K562 (cell line): ENCODE data around the gene XCL1. TPM values are rescaled to one million over a fixed set of nuclear protein-coding genes. Genes with fewer than 3 reads are reported as not detected.

ENCODE experiments used
- CEBPG ChIP-seq, 3 experiments: fragments of 200-800 bp in 1 of 3; sonication (Bioruptor generic) in 1 of 3; sonication (generic) in 1 of 3; formaldehyde crosslinking in 1 of 3; IDR thresholded peaks in 2 of 3; conservative IDR thresholded peaks in 1 of 3; 2 replicates each; pipeline versions ENCODE4 v1.6.1 to v1.8.0; 2016 to 2022; ENCODE audit warnings: missing compliant biosample characterization in 2 of 3, missing genetic modification characterization in 2 of 3, mild to moderate bottlenecking in 1 of 3, missing genetic modification reagents in 1 of 3
- ESRRA ChIP-seq: fragments of 450-650 bp; IDR thresholded peaks from 2 replicates; pipeline ENCODE4 v1.6.1; 2014; ENCODE audit warnings: low read depth, mild to moderate bottlenecking, moderate library complexity, borderline replicate concordance
- GTF2F1 ChIP-seq: IDR thresholded peaks from 2 replicates; pipeline ENCODE4 v1.6.1; 2011; ENCODE audit warnings: low read depth, low read length, improper control_type of control experiment
- HNRNPK ChIP-seq: fragments of 200-400 bp; formaldehyde crosslinking; IDR thresholded peaks from one replicate; pipeline ENCODE4 v1.6.1; 2018; ENCODE audit warnings: mild to moderate bottlenecking, low read depth, low read length; ENCODE audit not compliant: poor library complexity, severe bottlenecking
- JUN ChIP-seq, 2 experiments: sonication (generic) in 1 of 2; formaldehyde crosslinking in 1 of 2; IDR thresholded peaks; 2 replicates each; pipeline versions ENCODE4 v1.6.1 to v1.8.0; 2012 to 2022; ENCODE audit warnings: borderline replicate concordance in 2 of 2, mild to moderate bottlenecking in 2 of 2, improper control_type of control experiment in 1 of 2, low read depth in 1 of 2, low read length in 1 of 2, missing genetic modification reagents in 1 of 2
- KAT2B ChIP-seq: IDR thresholded peaks from one replicate; pipeline ENCODE4 v1.6.1; 2012; ENCODE audit warnings: low read depth, mild to moderate bottlenecking, control low read depth, inconsistent platforms, low read length, moderate library complexity
- MAFG ChIP-seq: fragments of 450-650 bp; conservative IDR thresholded peaks from 2 replicates; pipeline ENCODE4 v1.6.1; 2016; ENCODE audit warnings: missing genetic modification characterization, missing compliant biosample characterization
- NFE2 ChIP-seq: IDR thresholded peaks from 2 replicates; pipeline ENCODE4 v1.6.1; 2014; ENCODE audit warnings: antibody characterized with exemption, low read depth
- NFE2L1 ChIP-seq: fragments of 450-650 bp; IDR thresholded peaks from 2 replicates; pipeline ENCODE4 v1.6.1; 2016; ENCODE audit warnings: missing genetic modification characterization, low read depth, mild to moderate bottlenecking, missing compliant biosample characterization, moderate library complexity, borderline replicate concordance
- PTTG1 ChIP-seq: fragments of 450-650 bp; IDR thresholded peaks from 2 replicates; pipeline ENCODE4 v1.6.1; 2016; ENCODE audit warnings: low read depth, mild to moderate bottlenecking, missing genetic modification characterization, missing compliant biosample characterization
- ZC3H11A ChIP-seq: IDR thresholded peaks from 2 replicates; pipeline ENCODE4 v1.6.1; 2012; ENCODE audit warnings: low read depth, low read length, improper control_type of control experiment
- ZFP1 ChIP-seq: fragments of 450-650 bp; formaldehyde crosslinking; IDR thresholded peaks from 2 replicates; pipeline ENCODE4 v1.4.0; 2020; ENCODE audit warnings: mild to moderate bottlenecking, mixed read lengths
- ZNF212 ChIP-seq: fragments of 450-650 bp; formaldehyde crosslinking; IDR thresholded peaks from 2 replicates; pipeline ENCODE4 v1.4.0; 2020; ENCODE audit warnings: mild to moderate bottlenecking
- polyA plus RNA-seq, 8 experiments: library from polyadenylated mRNA; depleted of rRNA in 4 of 8; stranded (reverse) in 5 of 8; unstranded in 3 of 8; fragments of >200 nt; fragmentation: Nextera tagmentation in 2 of 8; fragmentation: Illumina TruSeq in 1 of 8; extraction: Ambion mirVana in 2 of 8; extraction: Trizol in 1 of 8; gene quantifications; 2 replicates each; pipeline versions ENCODE4 v1.2.1 to v1.2.3, GENCODE V29; 2011 to 2014; ENCODE audit warnings: inconsistent platforms in 1 of 8, missing spikeins in 1 of 8
- total RNA-seq, 7 experiments: library from RNA; depleted of rRNA in 6 of 7; stranded (reverse); fragments of >200 nt in 6 of 7; fragmentation: Illumina TruSeq in 2 of 7; extraction: Trizol in 2 of 7; gene quantifications; 2 replicates each; pipeline versions ENCODE4 v1.2.1 to v1.2.3, GENCODE V29; 2011 to 2021; ENCODE audit warnings: low replicate concordance in 1 of 7
- TF ChIP-seq, protein P1 (sequence below): sonication (generic); IDR thresholded peaks from 2 replicates; pipeline ENCODE4 v1.6.1; 2016
- TF ChIP-seq, protein P2 (sequence below): sonication (generic); formaldehyde crosslinking; IDR thresholded peaks from 2 replicates; pipeline ENCODE4 v1.8.0; 2022; ENCODE audit warnings: missing genetic modification reagents, mild to moderate bottlenecking, moderate library complexity, borderline replicate concordance
- TF ChIP-seq, protein P3 (sequence below), 2 experiments: fragments of 450-650 bp in 1 of 2; sonication (generic) in 1 of 2; formaldehyde crosslinking in 1 of 2; IDR thresholded peaks in 1 of 2; conservative IDR thresholded peaks in 1 of 2; 2 replicates each; pipeline versions ENCODE4 v1.6.1 to v1.8.1; 2016 to 2023; ENCODE audit warnings: mild to moderate bottlenecking in 2 of 2, moderate library complexity in 2 of 2, inconsistent platforms in 1 of 2, missing genetic modification reagents in 1 of 2
- TF ChIP-seq, protein P4 (sequence below): fragments of 250-450 bp; sonication (Bioruptor Pico); IDR thresholded peaks from 2 replicates; pipeline ENCODE4 v1.5.0; 2020; ENCODE audit warnings: mild to moderate bottlenecking

Gene XCL1
- total and polyA plus RNA-seq, 9 of the 15 experiments (the other 6 are each of a cell fraction or from before 2014, with no cell fraction given), result 0.06 to 0.09 (median 0.06) TPM; not detected in 6

DNA sequence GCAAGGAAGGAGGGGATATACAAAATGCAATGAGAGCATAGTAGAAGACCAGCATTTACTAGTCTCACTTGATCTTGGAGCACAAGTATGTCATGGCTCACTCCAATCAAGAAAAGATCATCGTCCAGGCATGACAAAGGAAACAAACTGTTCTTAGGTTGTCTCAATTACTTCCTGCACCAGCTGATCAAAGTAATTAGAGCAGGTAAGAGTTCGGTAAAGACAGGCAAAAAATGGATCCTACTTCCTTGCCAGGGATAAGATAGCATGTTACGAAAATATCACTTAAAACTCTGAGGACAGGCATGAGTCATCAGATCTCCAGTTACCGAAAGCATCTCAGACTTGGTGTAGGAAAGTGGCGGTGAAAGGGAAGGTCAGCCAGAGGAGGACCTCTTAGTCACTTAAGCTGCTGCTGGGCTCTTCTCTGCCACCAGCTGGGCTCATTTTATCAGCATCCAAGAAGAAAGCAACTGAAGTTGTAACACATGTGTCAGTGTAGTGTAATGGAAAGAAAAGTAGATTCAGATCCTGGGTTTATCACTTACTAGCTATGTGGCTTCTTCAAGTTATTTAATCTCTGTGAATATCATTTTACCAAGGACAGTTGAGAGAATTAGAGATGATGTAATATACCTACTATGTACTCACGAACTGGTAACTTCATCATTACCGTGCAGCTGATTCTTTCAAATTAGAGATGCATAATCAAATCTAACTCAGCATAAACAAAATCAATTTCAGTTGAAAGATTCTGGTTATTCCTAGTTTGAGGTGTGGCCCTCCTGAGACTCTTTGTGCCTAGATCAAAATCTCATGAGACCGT, 46.8 kb downstream of the XCL1 start (continued):
- peak; percentile 40; the same call in 1 of the 2 replicates for TF ChIP-seq NFE2L1 (tag)
- TF ChIP-seq, protein P1, sequence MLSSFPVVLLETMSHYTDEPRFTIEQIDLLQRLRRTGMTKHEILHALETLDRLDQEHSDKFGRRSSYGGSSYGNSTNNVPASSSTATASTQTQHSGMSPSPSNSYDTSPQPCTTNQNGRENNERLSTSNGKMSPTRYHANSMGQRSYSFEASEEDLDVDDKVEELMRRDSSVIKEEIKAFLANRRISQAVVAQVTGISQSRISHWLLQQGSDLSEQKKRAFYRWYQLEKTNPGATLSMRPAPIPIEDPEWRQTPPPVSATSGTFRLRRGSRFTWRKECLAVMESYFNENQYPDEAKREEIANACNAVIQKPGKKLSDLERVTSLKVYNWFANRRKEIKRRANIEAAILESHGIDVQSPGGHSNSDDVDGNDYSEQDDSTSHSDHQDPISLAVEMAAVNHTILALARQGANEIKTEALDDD, result 0 out of 2 replicates have a peak, but pooled peaks have one; percentile 29
- peak; percentile 83 for TF ChIP-seq ZFP1 (CRISPR knock-in tag)
- peak; percentile 70; the same call in 1 of the 2 replicates for TF ChIP-seq NFE2
- no peak for TF ChIP-seq GTF2F1
- TF ChIP-seq, protein P2, sequence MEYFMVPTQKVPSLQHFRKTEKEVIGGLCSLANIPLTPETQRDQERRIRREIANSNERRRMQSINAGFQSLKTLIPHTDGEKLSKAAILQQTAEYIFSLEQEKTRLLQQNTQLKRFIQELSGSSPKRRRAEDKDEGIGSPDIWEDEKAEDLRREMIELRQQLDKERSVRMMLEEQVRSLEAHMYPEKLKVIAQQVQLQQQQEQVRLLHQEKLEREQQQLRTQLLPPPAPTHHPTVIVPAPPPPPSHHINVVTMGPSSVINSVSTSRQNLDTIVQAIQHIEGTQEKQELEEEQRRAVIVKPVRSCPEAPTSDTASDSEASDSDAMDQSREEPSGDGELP (CRISPR knock-in tag), result peak; percentile 31; the same call in 1 of the 2 replicates
- TF ChIP-seq, protein P3, sequence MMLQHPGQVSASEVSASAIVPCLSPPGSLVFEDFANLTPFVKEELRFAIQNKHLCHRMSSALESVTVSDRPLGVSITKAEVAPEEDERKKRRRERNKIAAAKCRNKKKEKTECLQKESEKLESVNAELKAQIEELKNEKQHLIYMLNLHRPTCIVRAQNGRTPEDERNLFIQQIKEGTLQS (IDR thresholded peaks at IDR 0.05), result peak; percentile 89
- TF ChIP-seq, protein P3 (CRISPR knock-in tag; conservative IDR thresholded peaks at IDR 0.05), result no peak
- TF ChIP-seq PTTG1 (tag), result no peak
- peak; percentile 67 for TF ChIP-seq ESRRA
- TF ChIP-seq ZNF212 (CRISPR knock-in tag), result no peak
- no peak for TF ChIP-seq KAT2B
- TF ChIP-seq HNRNPK, result no peak
- no peak for TF ChIP-seq ZC3H11A
- TF ChIP-seq CEBPG (CRISPR knock-in tag; IDR thresholded peaks at IDR 0.05), result no peak
- TF ChIP-seq CEBPG (tag; conservative IDR thresholded peaks at IDR 0.05 in 1 of 2, IDR thresholded peaks at IDR 0.05 in 1 of 2), result peak; percentile 51 to 58; a peak in 1 of 4 replicates
- peak; percentile 42; the same call in 1 of the 2 replicates for TF ChIP-seq JUN (IDR thresholded peaks at IDR 0.05; ENCODE audit: borderline replicate concordance, low read depth, low read length)
- no peak for TF ChIP-seq JUN (CRISPR knock-in tag; IDR thresholded peaks at IDR 0.05; ENCODE audit: borderline replicate concordance)
- TF ChIP-seq, protein P4, sequence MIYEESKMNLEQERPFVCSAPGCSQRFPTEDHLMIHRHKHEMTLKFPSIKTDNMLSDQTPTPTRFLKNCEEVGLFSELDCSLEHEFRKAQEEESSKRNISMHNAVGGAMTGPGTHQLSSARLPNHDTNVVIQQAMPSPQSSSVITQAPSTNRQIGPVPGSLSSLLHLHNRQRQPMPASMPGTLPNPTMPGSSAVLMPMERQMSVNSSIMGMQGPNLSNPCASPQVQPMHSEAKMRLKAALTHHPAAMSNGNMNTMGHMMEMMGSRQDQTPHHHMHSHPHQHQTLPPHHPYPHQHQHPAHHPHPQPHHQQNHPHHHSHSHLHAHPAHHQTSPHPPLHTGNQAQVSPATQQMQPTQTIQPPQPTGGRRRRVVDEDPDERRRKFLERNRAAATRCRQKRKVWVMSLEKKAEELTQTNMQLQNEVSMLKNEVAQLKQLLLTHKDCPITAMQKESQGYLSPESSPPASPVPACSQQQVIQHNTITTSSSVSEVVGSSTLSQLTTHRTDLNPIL (CRISPR knock-in tag), result no peak
- TF ChIP-seq MAFG (tag), result peak; percentile 92
